Measurements from ENCODE around the gene CD38. TPM values are rescaled to one million over a fixed set of nuclear protein-coding genes. Genes with fewer than 3 reads are reported as not detected.

CD38 gene
- total RNA-seq, 6 experiments from 2014 or later, result 0.74 to 8.4 (median 3.3) TPM

- Histone ChIP-seq H3K36me3 (no peaks in the 10 kb centered on the region), H3K27me3 (no peaks in the 10 kb centered on the region), H3K4me3 (no peak overlapping the region), H3K9me3 (no peaks in the 10 kb centered on the region), H3K27ac (no peak overlapping the region), H3K4me1 (peaks cover 0 to 14% (median 4%) of the 10 kb centered on the region in 4 donors)
- WGBS (ENCODE audit: insufficient coverage, low coverage, low lambda C conversion rate, missing lambda C conversion rate), result 60% methylated on average over 1 of the region's 1 CpG
- TF ChIP-seq CTCF (IDR thresholded peaks at IDR 0.05) (no peak), POLR2A (IDR thresholded peaks at IDR 0.05) (no peak)
- DNase-seq, result no peak
- no peak for ATAC-seq
- intact Hi-C loops (cut with DNase I), result no loop called here
These were observed 36.0 kb upstream of the CD38 start for GRCh38 chr4:15742083-15742582.

GRCh38 chr4:15742637-15743036 lies 35.5 kb upstream of the CD38 start:
- TF ChIP-seq CTCF (IDR thresholded peaks at IDR 0.05) (no peak), POLR2A (IDR thresholded peaks at IDR 0.05) (no peak)
- Histone ChIP-seq H3K27me3 (no peaks in the 10 kb centered on the region), H3K4me1 (peaks cover 0 to 14% (median 4%) of the 10 kb centered on the region in 4 donors), H3K4me3 (no peak overlapping the region), H3K9me3 (no peaks in the 10 kb centered on the region), H3K36me3 (no peaks in the 10 kb centered on the region), H3K27ac (no peak overlapping the region)
- ATAC-seq (no peak), DNase-seq (no peak)
- intact Hi-C loops (cut with DNase I), result no loop called here
- WGBS (ENCODE audit: insufficient coverage, low coverage, low lambda C conversion rate, missing lambda C conversion rate), result 43% methylated on average over 1 of the region's 1 CpG

- WGBS (ENCODE audit: insufficient coverage, low coverage, low lambda C conversion rate, missing lambda C conversion rate), result 52% methylated on average over 5 of the region's 5 CpGs
- intact Hi-C loops (cut with DNase I), result no loop called here
- TF ChIP-seq POLR2A (IDR thresholded peaks at IDR 0.05) (no peak), CTCF (IDR thresholded peaks at IDR 0.05) (no peak)
- H3K27ac ChIP-seq, result no peak overlapping the region
- H3K36me3 ChIP-seq, result no peaks in the 10 kb centered on the region
- DNase-seq (no peak), ATAC-seq (no peak)
- no peaks in the 10 kb centered on the region for H3K27me3 ChIP-seq
- H3K9me3 ChIP-seq, result no peaks in the 10 kb centered on the region
- no peak overlapping the region for H3K4me3 ChIP-seq
- peaks cover 0 to 14% (median 4%) of the 10 kb centered on the region in 4 donors for H3K4me1 ChIP-seq
These were observed 34.0 kb upstream of the CD38 start for GRCh38 chr4:15744016-15744545.

- Histone ChIP-seq H3K4me3 (no peak overlapping the region), H3K27me3 (no peaks in the 10 kb centered on the region), H3K4me1 (peaks cover 0 to 4% (median 0%) of the 10 kb centered on the region in 4 donors), H3K9me3 (no peaks in the 10 kb centered on the region), H3K36me3 (no peaks in the 10 kb centered on the region), H3K27ac (no peak overlapping the region)
- ATAC-seq (no peak), DNase-seq (no peak)
- WGBS (ENCODE audit: insufficient coverage, low coverage, low lambda C conversion rate, missing lambda C conversion rate), result 100% methylated on average over 1 of the region's 1 CpG
- intact Hi-C loops (cut with DNase I), result no loop called here
- no peak for TF ChIP-seq CTCF (IDR thresholded peaks at IDR 0.05)
- no peak for TF ChIP-seq POLR2A (IDR thresholded peaks at IDR 0.05)
These were observed 32.0 kb upstream of the CD38 start for GRCh38 chr4:15746110-15746509.
